ENCODE data around the gene RPS18.

The RPS18 gene

DNA sequence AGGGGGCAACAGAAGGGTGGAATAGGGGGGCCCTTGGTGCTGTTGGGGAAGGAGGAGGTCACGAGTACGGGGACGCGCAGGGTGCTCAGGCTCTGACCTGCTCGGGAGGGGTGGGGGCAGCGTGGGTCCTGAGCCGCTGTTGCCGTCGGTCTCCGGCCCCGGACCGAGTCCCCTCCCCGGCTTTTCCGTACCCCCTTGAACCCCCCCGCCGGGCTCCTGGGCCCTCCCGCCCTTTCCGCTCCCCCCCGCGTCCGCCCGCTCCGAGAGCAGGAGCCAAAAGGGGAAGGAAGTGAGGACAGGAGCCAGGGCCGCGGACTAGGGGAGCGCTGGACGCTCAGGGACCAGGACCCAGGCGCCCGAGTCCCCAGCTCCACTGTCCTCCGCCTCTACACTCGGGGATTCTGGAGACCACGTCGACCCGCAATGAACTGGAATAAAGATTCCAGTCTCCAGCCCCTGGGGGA lies 26.9 kb downstream of the RPS18 start, which contains the start of gene RGL2:
Gene RGL2, minus strand, starts transcription at position 170 of the 464 bp plus-strand sequence. CDS start 332 bp downstream, outside the sequence.
- Histone ChIP-seq H3K36me3 (ENCODE audit: control insufficient read depth in 2 of 2, insufficient read depth in 2 of 2, low read length in 2 of 2) (peaks cover 6 to 18% of the 10 kb centered on the region in 2 donors), H3K9me3 (ENCODE audit: control insufficient read depth in 2 of 2, low read length in 2 of 2) (no peaks in the 10 kb centered on the region), H3K27ac (ENCODE audit: low read depth in 2 of 2, low read length in 2 of 2) (peak within 1 kb of the TSS; percentile 94 to 98), H3K4me3 (ENCODE audit: low read length in 2 of 2) (peak within 1 kb of the TSS; percentile 84 to 94), H3K4me1 (ENCODE audit: control insufficient read depth in 2 of 2, insufficient read depth in 2 of 2, low read length in 2 of 2) (peaks cover 16 to 17% of the 10 kb centered on the region in 2 donors), H3K9ac (ENCODE audit: low read depth in 1 of 2, low read length in 2 of 2) (peak within 1 kb of the TSS; percentile 87 to 89), H3K27me3 (ENCODE audit: control insufficient read depth in 2 of 2, insufficient read depth in 2 of 2, low read length in 2 of 2) (no peaks in the 10 kb centered on the region)

DNA sequence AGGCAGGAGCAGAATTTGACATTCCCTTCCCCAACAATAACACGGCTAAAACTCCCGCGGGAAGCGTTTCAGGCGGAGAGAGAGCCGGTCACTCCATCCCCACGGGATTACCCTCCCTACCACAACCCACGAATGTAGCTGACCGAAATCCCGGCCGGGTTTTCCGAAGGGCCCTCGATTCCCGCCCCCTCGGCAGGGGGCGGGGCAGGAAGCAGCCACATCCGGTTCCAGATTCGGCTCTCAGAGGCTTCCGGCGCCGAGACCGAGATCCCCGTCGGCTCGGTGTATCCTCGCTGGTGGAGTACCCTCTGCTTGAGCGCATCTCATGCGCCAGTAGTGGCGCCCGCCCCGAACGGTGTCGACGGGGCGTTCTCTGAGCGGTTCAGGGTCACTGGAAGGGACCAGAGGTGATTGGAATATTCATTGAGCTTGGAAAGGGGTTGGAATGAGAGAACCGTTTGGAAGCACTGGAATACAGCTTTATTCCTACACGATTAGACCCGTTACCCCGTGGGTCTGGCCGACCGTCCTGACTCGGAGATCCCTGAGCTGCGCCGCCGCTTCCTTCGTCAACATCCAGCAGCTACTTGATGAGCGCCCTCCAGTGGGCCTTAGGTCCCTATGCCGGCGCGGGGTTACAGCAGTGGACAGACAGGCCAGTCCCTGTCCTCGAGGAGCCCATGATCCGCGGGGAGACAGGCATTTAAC lies 27.5 kb downstream of the RPS18 start:
- H3K27ac ChIP-seq (ENCODE audit: low read depth in 2 of 2, low read length in 2 of 2): peak overlapping the region; percentile 94 to 98
- H3K9me3 ChIP-seq (ENCODE audit: control insufficient read depth in 2 of 2, low read length in 2 of 2): no peaks in the 10 kb centered on the region
- H3K4me1 ChIP-seq (ENCODE audit: control insufficient read depth in 2 of 2, insufficient read depth in 2 of 2, low read length in 2 of 2): peaks cover 16 to 17% of the 10 kb centered on the region in 2 donors
- H3K27me3 ChIP-seq (ENCODE audit: control insufficient read depth in 2 of 2, insufficient read depth in 2 of 2, low read length in 2 of 2): no peaks in the 10 kb centered on the region
- peak overlapping the region; percentile 87 to 89 for H3K9ac ChIP-seq (ENCODE audit: low read depth in 1 of 2, low read length in 2 of 2)
- peaks cover 12 to 20% of the 10 kb centered on the region in 2 donors for H3K36me3 ChIP-seq (ENCODE audit: control insufficient read depth in 2 of 2, insufficient read depth in 2 of 2, low read length in 2 of 2)
- peak overlapping the region; percentile 84 to 94 for H3K4me3 ChIP-seq (ENCODE audit: low read length in 2 of 2)

DNA sequence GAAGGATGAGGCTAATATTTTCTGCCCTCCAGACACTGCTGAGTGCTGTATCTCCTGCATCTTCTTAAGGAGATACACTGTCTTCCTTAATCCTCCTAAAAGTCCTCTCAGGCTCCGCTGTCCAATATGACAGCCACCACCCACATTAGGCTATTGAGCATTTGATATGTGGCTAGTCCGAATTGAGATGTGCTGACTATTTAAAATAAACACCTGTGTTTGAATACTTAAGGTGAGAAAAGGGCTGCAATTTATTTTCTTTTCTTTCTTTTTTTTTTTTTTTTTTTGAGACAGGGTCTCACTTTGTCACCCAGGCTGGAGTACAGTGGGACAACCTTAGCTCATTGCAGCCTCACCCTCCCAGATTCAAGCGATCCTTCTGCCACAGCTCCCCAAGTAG lies 30.0 kb downstream of the RPS18 start:
- H3K27me3 ChIP-seq (ENCODE audit: control insufficient read depth in 2 of 2, insufficient read depth in 2 of 2, low read length in 2 of 2): no peaks in the 10 kb centered on the region
- peaks cover 32 to 37% of the 10 kb centered on the region in 2 donors for H3K36me3 ChIP-seq (ENCODE audit: control insufficient read depth in 2 of 2, insufficient read depth in 2 of 2, low read length in 2 of 2)
- no peak overlapping the region for H3K27ac ChIP-seq (ENCODE audit: low read depth in 2 of 2, low read length in 2 of 2)
- no peak overlapping the region for H3K4me3 ChIP-seq (ENCODE audit: low read length in 2 of 2)
- no peaks in the 10 kb centered on the region for H3K9me3 ChIP-seq (ENCODE audit: control insufficient read depth in 2 of 2, low read length in 2 of 2)
- no peak overlapping the region for H3K9ac ChIP-seq (ENCODE audit: low read depth in 1 of 2, low read length in 2 of 2)
- H3K4me1 ChIP-seq (ENCODE audit: control insufficient read depth in 2 of 2, insufficient read depth in 2 of 2, low read length in 2 of 2): peaks cover 16 to 19% of the 10 kb centered on the region in 2 donors

DNA sequence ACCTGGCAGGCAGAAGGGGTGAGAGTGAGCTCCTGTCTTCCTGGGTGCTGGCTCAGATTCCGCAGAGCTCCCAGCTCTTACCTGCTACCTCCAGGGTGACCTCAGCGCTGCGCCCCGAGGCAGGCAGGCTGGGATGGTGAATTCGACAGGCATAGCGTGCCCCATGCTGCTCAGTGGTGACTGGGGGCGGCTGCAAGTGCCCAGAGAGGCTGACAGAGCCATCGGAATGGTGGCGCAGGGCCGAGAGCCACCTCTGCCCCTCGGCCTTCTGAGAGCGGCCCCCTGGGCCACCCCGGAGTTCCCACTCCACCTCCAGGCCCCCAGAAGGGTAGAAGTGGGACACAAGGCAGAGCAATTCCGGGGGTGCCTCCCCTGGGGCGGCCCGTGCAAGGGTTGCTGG lies 32.3 kb downstream of the RPS18 start:
- peaks cover 6 to 8% of the 10 kb centered on the region in 2 donors for H3K4me1 ChIP-seq (ENCODE audit: control insufficient read depth in 2 of 2, insufficient read depth in 2 of 2, low read length in 2 of 2)
- H3K27me3 ChIP-seq (ENCODE audit: control insufficient read depth in 2 of 2, insufficient read depth in 2 of 2, low read length in 2 of 2): no peaks in the 10 kb centered on the region
- H3K36me3 ChIP-seq (ENCODE audit: control insufficient read depth in 2 of 2, insufficient read depth in 2 of 2, low read length in 2 of 2): peaks cover 36 to 37% of the 10 kb centered on the region in 2 donors
- H3K9ac ChIP-seq (ENCODE audit: low read depth in 1 of 2, low read length in 2 of 2): no peak overlapping the region
- H3K9me3 ChIP-seq (ENCODE audit: control insufficient read depth in 2 of 2, low read length in 2 of 2): no peaks in the 10 kb centered on the region
- no peak overlapping the region for H3K4me3 ChIP-seq (ENCODE audit: low read length in 2 of 2)
- no peak overlapping the region for H3K27ac ChIP-seq (ENCODE audit: low read depth in 2 of 2, low read length in 2 of 2)

DNA sequence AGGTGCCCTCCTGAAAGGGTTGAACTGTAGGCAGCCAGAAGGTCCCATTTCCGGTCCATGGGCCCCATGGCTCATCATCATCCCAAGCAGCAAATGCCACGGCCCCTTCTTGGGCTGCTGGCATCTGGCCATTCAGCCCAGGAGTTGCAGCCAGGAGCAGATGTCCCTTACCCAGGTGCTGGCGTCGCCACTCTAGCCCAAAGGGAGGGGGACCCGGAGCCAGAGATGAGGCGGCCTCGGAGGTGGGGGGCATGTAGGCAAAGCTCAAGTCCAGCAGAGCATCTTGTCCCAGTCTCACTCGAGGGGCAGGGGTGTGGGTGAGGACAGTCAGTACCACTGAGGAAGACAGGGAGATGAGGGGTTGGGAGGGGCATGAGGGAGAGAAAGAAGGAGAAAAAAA lies 33.2 kb downstream of the RPS18 start:
- Histone ChIP-seq H3K27ac (ENCODE audit: low read depth in 2 of 2, low read length in 2 of 2) (no peak overlapping the region), H3K36me3 (ENCODE audit: control insufficient read depth in 2 of 2, insufficient read depth in 2 of 2, low read length in 2 of 2) (peaks cover 36 to 37% of the 10 kb centered on the region in 2 donors), H3K27me3 (ENCODE audit: control insufficient read depth in 2 of 2, insufficient read depth in 2 of 2, low read length in 2 of 2) (no peaks in the 10 kb centered on the region), H3K9me3 (ENCODE audit: control insufficient read depth in 2 of 2, low read length in 2 of 2) (no peaks in the 10 kb centered on the region), H3K9ac (ENCODE audit: low read depth in 1 of 2, low read length in 2 of 2) (no peak overlapping the region), H3K4me1 (ENCODE audit: control insufficient read depth in 2 of 2, insufficient read depth in 2 of 2, low read length in 2 of 2) (peaks cover 2 to 5% of the 10 kb centered on the region in 2 donors), H3K4me3 (ENCODE audit: low read length in 2 of 2) (no peak overlapping the region)

DNA sequence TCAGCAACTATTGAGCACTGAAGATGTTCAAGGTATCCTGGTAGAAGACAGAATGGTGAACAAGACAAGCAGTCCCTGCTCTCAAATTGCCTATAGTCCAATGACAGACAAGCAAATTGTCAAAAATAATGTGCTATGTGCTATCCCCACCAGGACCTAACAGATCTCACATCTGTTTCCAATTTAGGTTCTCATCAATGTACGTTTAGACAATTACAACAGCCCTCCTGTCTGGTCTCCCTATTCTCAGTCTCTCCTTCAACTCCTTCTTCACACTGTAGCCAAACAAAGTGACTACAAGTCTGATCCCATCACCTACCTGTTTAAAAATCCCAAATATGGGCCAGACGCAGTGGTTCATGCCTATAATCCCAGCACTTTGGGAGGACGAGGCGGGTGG lies 34.5 kb downstream of the RPS18 start:
- Histone ChIP-seq H3K4me3 (ENCODE audit: low read length in 2 of 2) (no peak overlapping the region), H3K36me3 (ENCODE audit: control insufficient read depth in 2 of 2, insufficient read depth in 2 of 2, low read length in 2 of 2) (peaks cover 36 to 39% of the 10 kb centered on the region in 2 donors), H3K9me3 (ENCODE audit: control insufficient read depth in 2 of 2, low read length in 2 of 2) (no peaks in the 10 kb centered on the region), H3K4me1 (ENCODE audit: control insufficient read depth in 2 of 2, insufficient read depth in 2 of 2, low read length in 2 of 2) (peaks cover 0 to 6% of the 10 kb centered on the region in 2 donors), H3K27ac (ENCODE audit: low read depth in 2 of 2, low read length in 2 of 2) (no peak overlapping the region), H3K9ac (ENCODE audit: low read depth in 1 of 2, low read length in 2 of 2) (no peak overlapping the region), H3K27me3 (ENCODE audit: control insufficient read depth in 2 of 2, insufficient read depth in 2 of 2, low read length in 2 of 2) (no peaks in the 10 kb centered on the region)

DNA sequence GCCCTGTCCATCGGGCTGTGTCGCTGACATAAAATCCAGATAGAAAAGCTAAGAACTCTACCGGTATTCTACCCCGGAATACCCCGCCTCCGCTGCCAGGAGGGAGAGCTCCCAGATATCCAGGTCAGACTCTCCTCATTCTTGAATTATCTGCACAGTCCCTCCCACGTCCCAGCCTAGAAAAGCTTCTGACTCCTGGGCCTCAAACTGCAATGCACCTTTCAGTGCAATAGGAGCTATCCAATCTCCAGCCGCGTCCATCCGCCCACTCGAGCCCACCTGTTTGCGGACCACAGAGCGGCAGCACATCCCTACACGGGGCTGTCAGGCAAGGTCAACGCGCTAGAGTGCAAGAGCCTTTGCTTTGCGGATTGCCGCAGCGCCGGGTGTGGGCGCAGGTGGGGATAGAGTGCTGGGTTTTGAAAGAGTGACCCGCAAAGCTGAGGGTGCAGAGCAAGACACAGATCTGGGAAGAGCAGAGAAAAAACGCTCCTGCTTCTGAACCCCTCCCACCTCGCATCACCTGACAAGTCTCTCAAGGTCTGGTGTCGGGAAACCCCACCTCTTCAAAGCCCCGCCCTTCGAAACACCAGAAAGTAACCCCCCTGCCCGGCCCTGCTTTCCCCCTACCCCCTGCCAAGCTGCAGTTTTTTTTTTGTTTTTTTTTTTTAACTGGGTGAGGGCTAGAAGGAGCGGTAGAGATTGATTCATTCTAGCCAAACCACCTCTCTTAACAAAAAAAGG lies 40.7 kb downstream of the RPS18 start:
- H3K4me1 ChIP-seq (ENCODE audit: control insufficient read depth in 2 of 2, insufficient read depth in 2 of 2, low read length in 2 of 2): peaks cover 30 to 38% of the 10 kb centered on the region in 2 donors
- no peaks in the 10 kb centered on the region for H3K27me3 ChIP-seq (ENCODE audit: control insufficient read depth in 2 of 2, insufficient read depth in 2 of 2, low read length in 2 of 2)
- H3K36me3 ChIP-seq (ENCODE audit: control insufficient read depth in 2 of 2, insufficient read depth in 2 of 2, low read length in 2 of 2): peaks cover 2 to 4% of the 10 kb centered on the region in 2 donors
- H3K9me3 ChIP-seq (ENCODE audit: control insufficient read depth in 2 of 2, low read length in 2 of 2): no peaks in the 10 kb centered on the region
- H3K4me3 ChIP-seq (ENCODE audit: low read length in 2 of 2): peak overlapping the region; percentile 97 to 100
- peak overlapping the region; percentile 99 to 100 for H3K9ac ChIP-seq (ENCODE audit: low read depth in 1 of 2, low read length in 2 of 2)
- H3K27ac ChIP-seq (ENCODE audit: low read depth in 2 of 2, low read length in 2 of 2): peak overlapping the region; percentile 99

DNA sequence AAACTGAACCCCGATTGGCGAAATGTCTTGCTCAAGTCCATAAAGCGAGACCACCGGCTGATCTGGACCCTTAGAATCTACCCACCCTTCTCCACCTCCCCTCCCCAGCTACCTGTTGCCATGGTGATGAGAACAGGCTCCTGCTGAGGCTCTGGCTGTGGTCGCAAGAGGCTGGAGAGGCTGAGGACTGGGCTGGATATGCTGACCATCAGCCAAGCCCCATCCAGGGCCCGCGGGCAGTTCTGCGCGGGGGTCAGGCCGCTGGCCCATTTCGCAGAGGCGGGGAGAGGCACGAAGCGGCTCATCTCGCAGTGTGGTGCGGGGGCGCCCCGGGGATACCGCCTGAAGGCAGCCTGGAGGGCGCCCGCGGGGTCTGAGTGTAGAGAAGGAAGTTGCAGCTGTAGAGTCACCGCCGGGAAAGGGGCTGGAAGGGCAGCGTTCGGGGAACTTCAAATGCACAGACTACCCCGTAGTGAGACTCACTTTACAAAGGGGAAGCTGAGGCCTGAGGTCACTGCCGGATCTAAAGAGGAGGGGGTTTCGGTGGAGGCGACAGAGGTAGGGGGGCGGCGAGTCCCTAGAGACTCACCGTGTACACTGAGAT lies 41.3 kb downstream of the RPS18 start:
- Histone ChIP-seq H3K4me1 (ENCODE audit: control insufficient read depth in 2 of 2, insufficient read depth in 2 of 2, low read length in 2 of 2) (peaks cover 32 to 38% of the 10 kb centered on the region in 2 donors), H3K27me3 (ENCODE audit: control insufficient read depth in 2 of 2, insufficient read depth in 2 of 2, low read length in 2 of 2) (no peaks in the 10 kb centered on the region), H3K4me3 (ENCODE audit: low read length in 2 of 2) (peak overlapping the region; percentile 97 to 100), H3K36me3 (ENCODE audit: control insufficient read depth in 2 of 2, insufficient read depth in 2 of 2, low read length in 2 of 2) (peaks cover 2 to 3% of the 10 kb centered on the region in 2 donors), H3K27ac (ENCODE audit: low read depth in 2 of 2, low read length in 2 of 2) (peak overlapping the region; percentile 99), H3K9me3 (ENCODE audit: control insufficient read depth in 2 of 2, low read length in 2 of 2) (no peaks in the 10 kb centered on the region), H3K9ac (ENCODE audit: low read depth in 1 of 2, low read length in 2 of 2) (peak overlapping the region; percentile 99 to 100)

DNA sequence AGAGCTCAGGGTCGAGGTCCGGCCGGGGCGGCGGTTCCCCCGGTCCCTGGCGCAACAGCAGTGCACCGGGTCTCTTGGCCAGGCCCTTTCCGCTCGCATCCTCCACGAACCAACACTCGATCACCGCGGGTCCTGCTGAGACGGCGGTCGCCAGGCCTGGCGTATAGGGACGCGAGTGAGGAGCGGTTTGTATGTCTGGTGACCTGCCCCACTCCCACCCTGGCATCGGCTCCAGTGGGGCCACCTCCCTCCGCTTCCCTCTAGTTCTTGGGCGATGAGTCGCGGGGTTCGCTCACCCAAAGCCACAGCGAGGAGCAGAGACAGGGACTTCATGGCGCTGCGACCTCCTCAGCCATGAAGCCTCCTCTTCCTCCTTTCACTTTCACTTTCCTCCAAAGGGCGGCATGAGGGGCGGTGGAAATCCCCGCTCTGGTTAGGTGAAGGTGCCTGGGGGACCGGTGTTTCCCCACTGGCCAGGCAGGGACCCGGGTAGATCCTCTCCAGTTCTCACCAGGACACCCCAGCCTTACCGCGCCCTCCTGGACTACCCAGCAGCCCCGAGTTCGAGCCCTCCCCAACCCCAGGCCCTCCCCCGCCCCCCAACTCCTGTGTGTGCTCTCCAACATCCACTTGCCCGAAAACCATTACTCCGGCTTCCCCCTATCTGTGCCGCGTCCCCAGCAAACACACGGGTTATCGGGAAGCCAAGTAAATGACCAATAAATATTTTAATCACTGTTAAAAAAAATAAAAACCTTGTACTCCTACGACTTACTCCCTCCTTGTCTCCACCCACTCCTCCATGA lies 42.0 kb downstream of the RPS18 start, which contains the start of gene TAPBP:
Gene TAPBP, minus strand, starts transcription at position 370 of the 806 bp plus-strand sequence. Its CDS starts 37 bp downstream, at position 333.
- Histone ChIP-seq H3K4me1 (ENCODE audit: control insufficient read depth in 2 of 2, insufficient read depth in 2 of 2, low read length in 2 of 2) (peaks cover 39 to 45% of the 10 kb centered on the region in 2 donors), H3K9me3 (ENCODE audit: control insufficient read depth in 2 of 2, low read length in 2 of 2) (no peaks in the 10 kb centered on the region), H3K36me3 (ENCODE audit: control insufficient read depth in 2 of 2, insufficient read depth in 2 of 2, low read length in 2 of 2) (peaks cover 5 to 6% of the 10 kb centered on the region in 2 donors), H3K9ac (ENCODE audit: low read depth in 1 of 2, low read length in 2 of 2) (peak within 1 kb of the TSS; percentile 99 to 100), H3K27ac (ENCODE audit: low read depth in 2 of 2, low read length in 2 of 2) (peak within 1 kb of the TSS; percentile 99), H3K4me3 (ENCODE audit: low read length in 2 of 2) (peak within 1 kb of the TSS; percentile 97 to 100), H3K27me3 (ENCODE audit: control insufficient read depth in 2 of 2, insufficient read depth in 2 of 2, low read length in 2 of 2) (no peaks in the 10 kb centered on the region)
